H1 (cell line): ENCODE results near the gene ZSWIM7. TPM values are rescaled to one million over a fixed set of nuclear protein-coding genes. Genes with fewer than 3 reads are reported as not detected.

Experiments
- GABPA ChIP-seq: IDR thresholded peaks from 2 replicates; pipeline ENCODE4 v1.6.1; 2011; ENCODE audit warnings: mild to moderate bottlenecking, low read length, moderate library complexity, borderline replicate concordance; ENCODE audit not compliant: insufficient read depth
- polyA plus RNA-seq, 7 experiments: library from polyadenylated mRNA; depleted of rRNA in 3 of 7; stranded (reverse) in 5 of 7; unstranded in 2 of 7; fragments of >200 nt in 5 of 7; fragments of 200-250 nt in 2 of 7; gene quantifications; 1 replicate in 5 of 7; 2 replicates in 1 of 7; 4 replicates in 1 of 7; pipeline versions ENCODE4 v1.2.1 to v1.2.3, GENCODE V29; 2011 to 2013; ENCODE audit warnings: missing spikeins in 2 of 7, mixed read lengths in 2 of 7
- total RNA-seq: library from RNA; stranded (reverse); fragmentation: NEBNext Ultra II Directional; extraction: Animal tissue kit (Norgen Biotek cat#: 25700); gene quantifications from 2 replicates; pipeline ENCODE4 v1.2.1, GENCODE V29; 2021
- TF ChIP-seq, protein P1 (sequence below): fragments of 300-600 bp; sonication (generic); IDR thresholded peaks from 2 replicates; pipeline ENCODE4 v1.7.1; 2012; ENCODE audit warnings: low read length, moderate library complexity, mild to moderate bottlenecking, inconsistent platforms; ENCODE audit not compliant: insufficient replicate concordance

The ZSWIM7 gene
- total and polyA plus RNA-seq, 2 of the 8 experiments (the other 6 are each of a cell fraction or from before 2014, with no cell fraction given): 39.3 to 57.7 TPM

DNA sequence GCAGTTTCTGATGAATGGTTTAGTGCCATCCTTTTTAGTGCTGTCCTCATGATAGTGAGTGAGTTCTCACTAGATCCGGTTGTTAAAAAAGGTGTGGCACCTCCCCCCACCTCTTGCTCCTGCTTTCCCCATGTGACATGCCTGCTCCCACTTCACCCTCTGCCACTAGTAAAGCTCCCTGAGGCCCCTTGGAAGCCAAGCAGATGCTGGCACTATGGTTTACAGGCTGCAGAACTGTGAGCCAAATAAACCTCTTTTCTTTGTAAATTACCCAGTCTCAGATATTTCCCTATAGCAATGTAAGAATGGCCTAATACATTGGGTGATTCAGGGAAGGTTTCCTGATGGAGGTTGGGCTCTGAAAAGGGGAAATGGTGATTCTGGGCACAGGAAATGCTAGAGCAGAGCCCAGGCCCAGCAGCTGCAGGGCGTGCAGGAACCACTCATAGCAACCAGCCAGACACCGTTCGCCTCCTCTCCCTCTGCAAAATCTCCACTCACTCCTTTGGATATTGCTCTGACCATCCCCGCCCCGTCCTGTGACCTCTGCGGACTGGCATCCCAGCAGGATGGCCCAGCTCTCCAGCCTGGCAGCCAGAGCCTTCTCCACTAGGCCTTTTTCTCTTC, 57.2 kb downstream of the ZSWIM7 start (continued):
- TF ChIP-seq, protein P1, sequence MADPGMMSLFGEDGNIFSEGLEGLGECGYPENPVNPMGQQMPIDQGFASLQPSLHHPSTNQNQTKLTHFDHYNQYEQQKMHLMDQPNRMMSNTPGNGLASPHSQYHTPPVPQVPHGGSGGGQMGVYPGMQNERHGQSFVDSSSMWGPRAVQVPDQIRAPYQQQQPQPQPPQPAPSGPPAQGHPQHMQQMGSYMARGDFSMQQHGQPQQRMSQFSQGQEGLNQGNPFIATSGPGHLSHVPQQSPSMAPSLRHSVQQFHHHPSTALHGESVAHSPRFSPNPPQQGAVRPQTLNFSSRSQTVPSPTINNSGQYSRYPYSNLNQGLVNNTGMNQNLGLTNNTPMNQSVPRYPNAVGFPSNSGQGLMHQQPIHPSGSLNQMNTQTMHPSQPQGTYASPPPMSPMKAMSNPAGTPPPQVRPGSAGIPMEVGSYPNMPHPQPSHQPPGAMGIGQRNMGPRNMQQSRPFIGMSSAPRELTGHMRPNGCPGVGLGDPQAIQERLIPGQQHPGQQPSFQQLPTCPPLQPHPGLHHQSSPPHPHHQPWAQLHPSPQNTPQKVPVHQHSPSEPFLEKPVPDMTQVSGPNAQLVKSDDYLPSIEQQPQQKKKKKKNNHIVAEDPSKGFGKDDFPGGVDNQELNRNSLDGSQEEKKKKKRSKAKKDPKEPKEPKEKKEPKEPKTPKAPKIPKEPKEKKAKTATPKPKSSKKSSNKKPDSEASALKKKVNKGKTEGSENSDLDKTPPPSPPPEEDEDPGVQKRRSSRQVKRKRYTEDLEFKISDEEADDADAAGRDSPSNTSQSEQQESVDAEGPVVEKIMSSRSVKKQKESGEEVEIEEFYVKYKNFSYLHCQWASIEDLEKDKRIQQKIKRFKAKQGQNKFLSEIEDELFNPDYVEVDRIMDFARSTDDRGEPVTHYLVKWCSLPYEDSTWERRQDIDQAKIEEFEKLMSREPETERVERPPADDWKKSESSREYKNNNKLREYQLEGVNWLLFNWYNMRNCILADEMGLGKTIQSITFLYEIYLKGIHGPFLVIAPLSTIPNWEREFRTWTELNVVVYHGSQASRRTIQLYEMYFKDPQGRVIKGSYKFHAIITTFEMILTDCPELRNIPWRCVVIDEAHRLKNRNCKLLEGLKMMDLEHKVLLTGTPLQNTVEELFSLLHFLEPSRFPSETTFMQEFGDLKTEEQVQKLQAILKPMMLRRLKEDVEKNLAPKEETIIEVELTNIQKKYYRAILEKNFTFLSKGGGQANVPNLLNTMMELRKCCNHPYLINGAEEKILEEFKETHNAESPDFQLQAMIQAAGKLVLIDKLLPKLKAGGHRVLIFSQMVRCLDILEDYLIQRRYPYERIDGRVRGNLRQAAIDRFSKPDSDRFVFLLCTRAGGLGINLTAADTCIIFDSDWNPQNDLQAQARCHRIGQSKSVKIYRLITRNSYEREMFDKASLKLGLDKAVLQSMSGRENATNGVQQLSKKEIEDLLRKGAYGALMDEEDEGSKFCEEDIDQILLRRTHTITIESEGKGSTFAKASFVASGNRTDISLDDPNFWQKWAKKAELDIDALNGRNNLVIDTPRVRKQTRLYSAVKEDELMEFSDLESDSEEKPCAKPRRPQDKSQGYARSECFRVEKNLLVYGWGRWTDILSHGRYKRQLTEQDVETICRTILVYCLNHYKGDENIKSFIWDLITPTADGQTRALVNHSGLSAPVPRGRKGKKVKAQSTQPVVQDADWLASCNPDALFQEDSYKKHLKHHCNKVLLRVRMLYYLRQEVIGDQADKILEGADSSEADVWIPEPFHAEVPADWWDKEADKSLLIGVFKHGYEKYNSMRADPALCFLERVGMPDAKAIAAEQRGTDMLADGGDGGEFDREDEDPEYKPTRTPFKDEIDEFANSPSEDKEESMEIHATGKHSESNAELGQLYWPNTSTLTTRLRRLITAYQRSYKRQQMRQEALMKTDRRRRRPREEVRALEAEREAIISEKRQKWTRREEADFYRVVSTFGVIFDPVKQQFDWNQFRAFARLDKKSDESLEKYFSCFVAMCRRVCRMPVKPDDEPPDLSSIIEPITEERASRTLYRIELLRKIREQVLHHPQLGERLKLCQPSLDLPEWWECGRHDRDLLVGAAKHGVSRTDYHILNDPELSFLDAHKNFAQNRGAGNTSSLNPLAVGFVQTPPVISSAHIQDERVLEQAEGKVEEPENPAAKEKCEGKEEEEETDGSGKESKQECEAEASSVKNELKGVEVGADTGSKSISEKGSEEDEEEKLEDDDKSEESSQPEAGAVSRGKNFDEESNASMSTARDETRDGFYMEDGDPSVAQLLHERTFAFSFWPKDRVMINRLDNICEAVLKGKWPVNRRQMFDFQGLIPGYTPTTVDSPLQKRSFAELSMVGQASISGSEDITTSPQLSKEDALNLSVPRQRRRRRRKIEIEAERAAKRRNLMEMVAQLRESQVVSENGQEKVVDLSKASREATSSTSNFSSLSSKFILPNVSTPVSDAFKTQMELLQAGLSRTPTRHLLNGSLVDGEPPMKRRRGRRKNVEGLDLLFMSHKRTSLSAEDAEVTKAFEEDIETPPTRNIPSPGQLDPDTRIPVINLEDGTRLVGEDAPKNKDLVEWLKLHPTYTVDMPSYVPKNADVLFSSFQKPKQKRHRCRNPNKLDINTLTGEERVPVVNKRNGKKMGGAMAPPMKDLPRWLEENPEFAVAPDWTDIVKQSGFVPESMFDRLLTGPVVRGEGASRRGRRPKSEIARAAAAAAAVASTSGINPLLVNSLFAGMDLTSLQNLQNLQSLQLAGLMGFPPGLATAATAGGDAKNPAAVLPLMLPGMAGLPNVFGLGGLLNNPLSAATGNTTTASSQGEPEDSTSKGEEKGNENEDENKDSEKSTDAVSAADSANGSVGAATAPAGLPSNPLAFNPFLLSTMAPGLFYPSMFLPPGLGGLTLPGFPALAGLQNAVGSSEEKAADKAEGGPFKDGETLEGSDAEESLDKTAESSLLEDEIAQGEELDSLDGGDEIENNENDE: no peak
- TF ChIP-seq GABPA: no peak
